IMR-90 (cell line): ENCODE results near the gene BARD1. TPM values are rescaled to one million over a fixed set of nuclear protein-coding genes. Genes with fewer than 3 reads are reported as not detected.

Source experiments
- ATAC-seq: fragments of 200-7000 bp; cut with Tn5 transposase; 2 replicates; pipeline ENCODE4 v1.9.1; 2020; ENCODE audit warnings: low read depth, mild to moderate bottlenecking, moderate library complexity
- Bru-seq: library from RNA; stranded (reverse); fragments of 400-500 nt; gene quantifications from one replicate; lab custom pipeline; 2021; lab: Mats Ljungman, UMichigan
- BruChase-seq, 2 experiments: library from RNA; stranded (reverse); fragments of 400-500 nt; gene quantifications; one replicate each; lab custom pipeline; 2021; lab: Mats Ljungman, UMichigan
- BruUV-seq: library from RNA; stranded (reverse); fragments of 400-500 nt; replicated peaks from 2 replicates; lab custom pipeline; 2021; lab: Mats Ljungman, UMichigan
- CTCF ChIA-PET: fragments of 300-600 bp; formaldehyde crosslinking; extraction: SDS; loops from one replicate; lab custom pipeline; 2021; ENCODE audit warnings: antibody characterized with exemption; lab: Yijun Ruan, JAX
- POLR2A ChIA-PET: fragments of 300-600 bp; sonication (Branson Sonifier 250); formaldehyde crosslinking; loops from one replicate; lab custom pipeline; 2022; ENCODE audit warnings: antibody characterized with exemption; ENCODE audit not compliant: unreplicated experiment; lab: Charles Lee
- DNase-seq: peaks from one replicate; pipeline ENCODE4 v3.0.0; 2013
- H2AFZ ChIP-seq: replicated peaks from 2 replicates; pipeline ENCODE3; 2013; ENCODE audit warnings: low read length, mild to moderate bottlenecking; ENCODE audit not compliant: poor library complexity
- H2AK5ac ChIP-seq: 2 replicates; pipeline ENCODE4 v1.6.1; 2013; ENCODE audit warnings: low read depth, low read length, inconsistent platforms
- H2AK9ac ChIP-seq: replicated peaks from 2 replicates; pipeline ENCODE3; 2013; ENCODE audit warnings: mild to moderate bottlenecking, low read depth, low read length, moderate library complexity; ENCODE audit not compliant: poor library complexity
- H2BK120ac ChIP-seq: 2 replicates; pipeline ENCODE4 v1.6.1; 2013; ENCODE audit warnings: low read depth, low read length, inconsistent platforms
- H2BK15ac ChIP-seq: 3 replicates; pipeline ENCODE4 v1.6.1; 2013; ENCODE audit warnings: low read depth, low read length, inconsistent platforms
- H2BK20ac ChIP-seq: 2 replicates; pipeline ENCODE4 v1.6.1; 2013; ENCODE audit warnings: low read depth, mild to moderate bottlenecking, inconsistent platforms, low read length, moderate library complexity
- H2BK5ac ChIP-seq: 2 replicates; pipeline ENCODE4 v1.6.1; 2013; ENCODE audit warnings: mild to moderate bottlenecking, low read depth, low read length, inconsistent platforms; ENCODE audit not compliant: poor library complexity, severe bottlenecking
- H3K14ac ChIP-seq: replicated peaks from 2 replicates; pipeline ENCODE4 v1.6.1; 2013; ENCODE audit warnings: low read depth, low read length, inconsistent platforms
- H3K18ac ChIP-seq: 2 replicates; pipeline ENCODE4 v1.6.1; 2013; ENCODE audit warnings: low read depth, low read length, control low read depth
- H3K23ac ChIP-seq: 2 replicates; pipeline ENCODE4 v1.6.1; 2013; ENCODE audit warnings: low read depth, low read length, inconsistent platforms
- H3K27ac ChIP-seq: 2 replicates; pipeline ENCODE4 v1.5.1; 2013; ENCODE audit warnings: mild to moderate bottlenecking, control low read depth, low read length; ENCODE audit not compliant: insufficient read depth
- H3K27me3 ChIP-seq: 2 replicates; pipeline ENCODE4 v1.6.1; 2013; ENCODE audit warnings: low read length; ENCODE audit not compliant: control insufficient read depth, insufficient read depth
- H3K36me3 ChIP-seq: 2 replicates; pipeline ENCODE4 v1.6.1; 2013; ENCODE audit warnings: low read length, mixed read lengths; ENCODE audit not compliant: control insufficient read depth, insufficient read depth
- H3K4ac ChIP-seq: 2 replicates; pipeline ENCODE4 v1.6.1; 2013; ENCODE audit warnings: low read depth, low read length, inconsistent platforms
- H3K4me1 ChIP-seq: 2 replicates; pipeline ENCODE4 v1.6.1; 2013; ENCODE audit warnings: low read length, mixed read lengths; ENCODE audit not compliant: control insufficient read depth, insufficient read depth
- H3K4me2 ChIP-seq: 2 replicates; pipeline ENCODE4 v1.6.1; 2013; ENCODE audit warnings: low read depth, mild to moderate bottlenecking, control low read depth, low read length, moderate library complexity
- H3K4me3 ChIP-seq: 2 replicates; pipeline ENCODE4 v1.5.1; 2013; ENCODE audit warnings: low read depth, mild to moderate bottlenecking, control low read depth, low read length, moderate library complexity; ENCODE audit not compliant: insufficient read depth
- H3K56ac ChIP-seq: 2 replicates; pipeline ENCODE4 v1.6.1; 2013; ENCODE audit warnings: low read length, inconsistent platforms; ENCODE audit not compliant: insufficient read depth; ENCODE audit errors: extremely low read depth
- H3K79me1 ChIP-seq, 2 experiments: 2 replicates each; pipeline ENCODE4 v1.6.1; 2013; ENCODE audit warnings: low read length in 2 of 2, inconsistent platforms in 1 of 2, low read depth in 1 of 2
- H3K9ac ChIP-seq: 2 replicates; pipeline ENCODE4 v1.6.1; 2013; ENCODE audit warnings: low read depth, low read length, control low read depth
- H3K9me1 ChIP-seq: 2 replicates; pipeline ENCODE4 v1.6.1; 2013; ENCODE audit warnings: low read length, inconsistent platforms; ENCODE audit not compliant: insufficient read depth
- H3K9me3 ChIP-seq: 2 replicates; pipeline ENCODE4 v1.6.1; 2013; ENCODE audit warnings: low read length; ENCODE audit not compliant: control insufficient read depth, insufficient read depth
- H4K20me1 ChIP-seq: 2 replicates; pipeline ENCODE4 v1.6.1; 2013; ENCODE audit warnings: low read length, inconsistent platforms; ENCODE audit not compliant: insufficient read depth
- H4K5ac ChIP-seq: 2 replicates; pipeline ENCODE4 v1.6.1; 2013; ENCODE audit warnings: mild to moderate bottlenecking, low read depth, low read length, control low read depth
- H4K8ac ChIP-seq, 2 experiments: 2 replicates each; pipeline ENCODE4 v1.6.1; 2013; ENCODE audit warnings: low read depth in 2 of 2, low read length in 2 of 2, control low read depth in 1 of 2, inconsistent platforms in 1 of 2
- H4K91ac ChIP-seq: 2 replicates; pipeline ENCODE4 v1.6.1; 2013; ENCODE audit warnings: low read depth, low read length, inconsistent platforms; ENCODE audit not compliant: insufficient read depth
- MXI1 ChIP-seq: IDR thresholded peaks from 2 replicates; pipeline ENCODE4 v1.6.1; 2012; ENCODE audit warnings: low read depth, mild to moderate bottlenecking, low read length, moderate library complexity, borderline replicate concordance
- RCOR1 ChIP-seq: IDR thresholded peaks from 2 replicates; pipeline ENCODE4 v1.6.1; 2012; ENCODE audit warnings: mild to moderate bottlenecking, low read length, improper control_type of control experiment; ENCODE audit not compliant: insufficient replicate concordance
- WGBS, 2 experiments: methylation state at CpG; one replicate each; pipeline versions ENCODE4 v1.1.5 to v1.1.7; 2013; ENCODE audit warnings: missing lambda C conversion rate in 2 of 2; ENCODE audit not compliant: insufficient read length in 1 of 2; ENCODE audit errors: extremely low coverage in 2 of 2; 5-methylcytosine and 5-hydroxymethylcytosine counted together
- dilution Hi-C: fragments of 300-500 bp; cut with HindIII; formaldehyde crosslinking; loops from one replicate; pipeline ENCODE4 v1.14.3; 2018; ENCODE audit warnings: low sequenced_read_pairs; ENCODE audit not compliant: unreplicated experiment
- in situ Hi-C: fragments of 300-500 bp; cut with MboI; formaldehyde crosslinking; loops from 3 replicates; pipeline ENCODE4 v1.14.3; 2019; ENCODE audit warnings: low sequenced_read_pairs, inconsistent platforms, mixed read lengths
- intact Hi-C: fragments of 100-400 bp; cut with micrococcal nuclease; formaldehyde crosslinking; loops from 2 replicates; pipeline ENCODE4 v1.10.0; 2022
- long read RNA-seq: library from polyadenylated mRNA; unstranded; transcript quantifications from one replicate; pipeline ENCODE4 v2.0.0, GENCODE V29; 2021; ENCODE audit not compliant: unreplicated experiment
- polyA plus RNA-seq, 3 experiments: library from polyadenylated mRNA; depleted of rRNA; stranded (reverse); fragments of >200 nt; gene quantifications; 2 replicates each; pipeline ENCODE4 v1.2.3, GENCODE V29; 2012; ENCODE audit warnings: low replicate concordance in 1 of 3
- total RNA-seq: library from RNA; depleted of rRNA; stranded (reverse); fragments of >200 nt; gene quantifications from 2 replicates; pipeline ENCODE4 v1.2.3, GENCODE V29; 2012; rRNA removed

Gene BARD1
- total RNA-seq (30.6 and 34.6 TPM in 2 replicates), polyA plus RNA-seq (2012; rRNA removed) (3.1 TPM in 2 replicates), Bru-seq, nascent RNA (percentile 72 among the genes with signal in this experiment), BruChase-seq, experiment 1, labeled RNA remaining after a 6-hour chase (percentile 45 among the genes with signal in this experiment), BruChase-seq, experiment 2, labeled RNA remaining after a 2-hour chase (percentile 52 among the genes with signal in this experiment)
- polyA plus RNA-seq (2012; cell fraction: cytosol; rRNA removed), result 0.75 and 1.9 TPM in 2 replicates
- polyA plus RNA-seq (2012; cell fraction: nucleus; rRNA removed; ENCODE audit: low replicate concordance), result 2.4 and 7.5 TPM in 2 replicates
- long read RNA-seq, full-length matches to known transcripts, result 4 of 6 reads
- long read RNA-seq, partial matches to known transcripts, result 1 of 6 reads
- long read RNA-seq, other reads (novel, unspliced or antisense), result 1 of 6 reads

DNA sequence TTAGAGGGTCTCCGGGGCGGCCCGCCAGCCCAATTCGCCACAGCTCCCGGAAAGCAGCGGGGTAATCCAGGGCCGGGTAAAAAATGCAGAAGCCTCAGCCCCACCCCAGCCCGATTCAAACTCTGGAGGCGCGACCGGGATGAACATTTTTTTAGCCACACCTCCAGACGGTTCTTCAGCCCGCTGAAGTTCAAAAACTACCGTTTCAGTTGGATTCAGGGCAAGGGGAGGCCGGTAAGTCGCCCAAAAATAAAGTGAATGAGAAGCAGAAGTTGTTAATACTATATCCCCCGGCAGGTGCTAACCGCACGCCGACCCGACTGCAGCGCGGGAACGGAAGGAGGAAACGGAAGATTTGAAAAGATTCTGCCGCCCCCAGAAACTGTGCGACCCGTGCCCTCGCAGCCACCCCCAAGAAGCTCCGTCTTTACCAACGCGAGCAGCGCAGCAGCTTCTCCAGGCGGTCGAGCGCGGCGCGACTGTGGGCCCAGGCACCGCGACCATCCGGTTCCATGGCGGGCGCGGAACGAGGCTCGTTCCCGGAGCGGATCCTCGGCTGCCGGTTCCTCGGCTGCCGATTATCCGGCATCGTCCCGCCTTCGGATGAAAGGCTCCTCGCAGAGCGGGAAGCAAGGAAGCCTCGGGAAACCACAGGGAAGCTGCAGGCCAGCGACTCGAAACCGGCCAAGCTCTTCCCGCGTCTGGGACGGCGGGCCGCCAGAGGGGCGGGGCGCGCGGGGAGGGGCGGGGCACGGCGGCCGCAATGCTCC lies at the start of gene BARD1:
Gene BARD1 (minus strand): TSS at position 703 of the 770 bp plus-strand sequence. CDS start 114 bp downstream, at position 589.
- dilution Hi-C loops, result no loop called here
- no TSS peak for BruUV-seq
- Histone ChIP-seq H2BK15ac (peak within 1 kb of the TSS; percentile 86; the same call in 2 of the 3 replicates), H3K4me2 (peak within 1 kb of the TSS; percentile 97), H4K20me1 (no peaks in the 10 kb centered on the region), H2AK9ac (peak within 1 kb of the TSS; percentile 31), H3K27me3 (no peaks in the 10 kb centered on the region), H3K23ac (peak within 1 kb of the TSS; percentile 74), H3K79me1 (peaks cover 9 to 11% of the 10 kb centered on the region in 2 experiments), H2AFZ (peak within 1 kb of the TSS; percentile 92), H2BK5ac (peak within 1 kb of the TSS; percentile 76), H3K4me3 (peak within 1 kb of the TSS; percentile 99), H2BK120ac (peak within 1 kb of the TSS; percentile 39; the same call in 1 of the 2 replicates), H3K27ac (peak within 1 kb of the TSS; percentile 86), H3K4ac (peak within 1 kb of the TSS; percentile 52), H3K9me3 (no peaks in the 10 kb centered on the region), H2AK5ac (no peak within 1 kb of the TSS), H4K91ac (peak within 1 kb of the TSS; percentile 58), H2BK20ac (peak within 1 kb of the TSS; percentile 38; the same call in 1 of the 2 replicates), H3K18ac (peak within 1 kb of the TSS; percentile 59), H3K4me1 (peaks cover 2% of the 10 kb centered on the region; the same call in 1 of the 2 replicates), H3K9ac (peak within 1 kb of the TSS; percentile 81), H3K9me1 (no peaks in the 10 kb centered on the region), H3K14ac (peak within 1 kb of the TSS; percentile 53), H3K56ac (peak within 1 kb of the TSS; percentile 67), H4K5ac (peak within 1 kb of the TSS; percentile 54; the same call in 1 of the 2 replicates), H3K36me3 (no peaks in the 10 kb centered on the region), H4K8ac (peak within 1 kb of the TSS; percentile 50 to 94; a peak in 3 of 4 replicates)
- peak; percentile 19 for ATAC-seq
- ChIA-PET POLR2A (interaction anchor here (0.6 to 1.0 kb wide), 3 partner anchors 23 to 1601 kb away, joined by 3 to 11 read pairs (median 8); no protein-coding TSS in a partner anchor), CTCF (no interaction called here)
- in situ Hi-C loops, result loop anchor here (25.0 kb wide), 3 partner anchors 997 to 1547 kb away; no protein-coding TSS in a partner anchor
- TF ChIP-seq MXI1 (peak; percentile 45), RCOR1 (no peak)
- DNase-seq, result peak; percentile 43
- intact Hi-C loops, result loop anchor here (1.0 to 10.0 kb wide), 9 partner anchors 67 to 1557 kb away; partner anchors contain the start of gene VWC2L
- WGBS, 2 experiments, result 0% methylated on average over 28 of the region's 76 CpGs; no CpG with 5 or more reads in 1 of the 2 experiments
